Testis (tissue), 3 donors: ENCODE measurements around the gene PRAMEF18. TPM values are rescaled to one million over a fixed set of nuclear protein-coding genes. Genes with fewer than 3 reads are reported as not detected.
"Not testable (repeated sequence)": the region's sequence is repeated elsewhere in the genome, so short reads cannot be mapped to it uniquely, and the experiment has no call there.

Experiments
- DNase-seq: peaks from one replicate; pipeline ENCODE4 v3.0.0-alpha.2; 2019
- H3K27ac ChIP-seq, 2 donors: fragments of 200-600 bp; sonication (generic); one replicate each; pipeline ENCODE4 v1.5.1; 2019
- H3K27me3 ChIP-seq: fragments of 200-600 bp; sonication (generic); one replicate; pipeline ENCODE4 v1.5.1; 2019
- H3K36me3 ChIP-seq: fragments of 200-600 bp; sonication (generic); one replicate; pipeline ENCODE4 v1.5.1; 2017; ENCODE audit warnings: low read depth; ENCODE audit errors: missing control alignments
- H3K4me1 ChIP-seq: fragments of 200-600 bp; sonication (generic); one replicate; pipeline ENCODE4 v1.5.1; 2019
- H3K4me3 ChIP-seq, 2 donors: fragments of 200-600 bp; sonication (generic); one replicate each; pipeline ENCODE4 v1.5.1; 2017 to 2019
- H3K9me3 ChIP-seq: fragments of 200-600 bp; sonication (generic); one replicate; pipeline ENCODE4 v1.5.1; 2017
- POLR2A ChIP-seq: fragments of 450-650 bp; IDR thresholded peaks from one replicate; pipeline ENCODE4 v1.6.1; 2017; ENCODE audit warnings: antibody characterized with exemption, mild to moderate bottlenecking, moderate library complexity
- WGBS, 2 donors: methylation state at CpG; one replicate each; pipeline ENCODE4 v1.1.5; 2018; 5-methylcytosine and 5-hydroxymethylcytosine counted together
- intact Hi-C: fragments of 100-400 bp; cut with DNase I; formaldehyde crosslinking; loops from one replicate; pipeline ENCODE4 v1.15.1; 2023; ENCODE audit warnings: low total_unique reads
- polyA plus RNA-seq: library from polyadenylated mRNA; stranded (reverse); fragments of 350-450 nt; fragmentation: Illumina TruSeq; extraction: RNeasy Lipid Tissue Mini Kit (QIAGEN cat#74804); gene quantifications from one replicate; pipeline ENCODE4 v1.2.3, GENCODE V29; 2014; ENCODE audit warnings: low read depth, low replicate concordance; ENCODE audit not compliant: insufficient read depth
- total RNA-seq, 2 donors: library from RNA; depleted of rRNA; stranded (reverse); fragments of >200 nt; gene quantifications; one replicate each; pipeline ENCODE4 v1.2.3, GENCODE V29; 2016
- TF ChIP-seq, protein P1 (sequence below), 3 experiments: fragments of 450-650 bp in 2 of 3; fragments of 200-600 bp in 1 of 3; sonication (generic) in 1 of 3; IDR thresholded peaks; one replicate each; pipeline ENCODE4 v1.5.1; 2016 to 2019; ENCODE audit warnings: antibody characterized with exemption in 3 of 3, mild to moderate bottlenecking in 2 of 3, moderate library complexity in 1 of 3

PRAMEF18 gene
- total and polyA plus RNA-seq, 3 donors from 2014 or later, result 0.19 TPM; not detected in 2

DNA sequence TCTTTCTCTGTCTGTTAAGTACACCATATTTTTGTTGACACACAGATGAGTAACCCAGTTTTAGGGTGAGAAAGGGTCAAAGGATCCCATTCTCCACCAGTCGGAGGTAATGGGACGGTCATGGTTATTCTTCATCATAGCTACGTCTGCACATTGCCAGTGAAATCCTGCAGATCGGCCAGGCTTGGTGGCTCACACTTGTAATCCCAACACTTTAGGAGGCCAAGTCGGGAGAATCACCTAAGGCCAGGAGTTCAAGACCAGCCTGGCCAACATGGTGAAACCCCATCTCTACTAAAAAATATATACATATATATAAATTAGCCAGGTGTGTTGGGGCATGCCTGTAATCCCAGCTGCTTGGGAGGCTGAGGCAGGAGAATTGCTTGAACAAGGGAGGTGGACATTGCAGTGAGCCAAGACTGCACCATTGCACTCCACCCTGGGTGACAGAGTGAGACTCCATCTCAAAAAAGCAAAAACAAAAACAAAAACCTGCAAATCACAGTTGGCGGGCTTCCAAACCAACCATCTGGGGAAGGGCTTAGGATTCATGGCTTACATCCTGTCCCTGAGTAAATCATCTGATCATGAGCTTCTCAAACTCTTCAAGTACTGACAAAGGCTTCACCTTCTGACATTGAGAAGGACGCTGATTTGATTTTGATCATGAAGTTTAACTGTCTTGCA is 5.3 kb upstream of the PRAMEF18 start:
- H3K9me3 ChIP-seq, H3K27me3 ChIP-seq, DNase-seq, H3K36me3 ChIP-seq, H3K27ac ChIP-seq, intact Hi-C loops, H3K4me1 ChIP-seq, H3K4me3 ChIP-seq: not testable (repeated sequence)
- WGBS, 2 donors, result 78 to 83% methylated on average over 7 of the region's 7 CpGs

DNA sequence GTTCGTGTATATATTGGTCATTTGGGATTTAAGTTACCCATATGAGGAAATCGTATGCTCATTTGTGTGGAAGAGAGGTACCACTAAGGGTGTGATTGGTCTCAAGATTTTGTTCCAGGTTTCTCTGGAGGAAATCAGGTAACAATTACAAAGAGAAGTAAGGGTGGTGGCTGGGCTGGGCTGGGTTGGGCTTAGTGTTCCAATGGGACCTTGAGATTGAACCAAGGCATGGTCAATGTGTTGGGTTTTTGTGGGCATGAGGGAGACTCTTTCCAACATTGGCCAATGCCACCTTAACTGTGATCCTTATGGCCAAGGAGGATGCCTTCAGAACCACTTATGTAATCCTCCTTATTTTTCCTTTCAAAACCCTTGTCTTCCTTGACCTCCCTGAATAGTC is 4.6 kb upstream of the PRAMEF18 start:
- H3K4me3 ChIP-seq, H3K27ac ChIP-seq, H3K36me3 ChIP-seq, H3K4me1 ChIP-seq, intact Hi-C loops, H3K27me3 ChIP-seq, DNase-seq, H3K9me3 ChIP-seq: not testable (repeated sequence)
- 78 to 86% methylated on average over 2 of the region's 2 CpGs for WGBS, 2 donors

DNA sequence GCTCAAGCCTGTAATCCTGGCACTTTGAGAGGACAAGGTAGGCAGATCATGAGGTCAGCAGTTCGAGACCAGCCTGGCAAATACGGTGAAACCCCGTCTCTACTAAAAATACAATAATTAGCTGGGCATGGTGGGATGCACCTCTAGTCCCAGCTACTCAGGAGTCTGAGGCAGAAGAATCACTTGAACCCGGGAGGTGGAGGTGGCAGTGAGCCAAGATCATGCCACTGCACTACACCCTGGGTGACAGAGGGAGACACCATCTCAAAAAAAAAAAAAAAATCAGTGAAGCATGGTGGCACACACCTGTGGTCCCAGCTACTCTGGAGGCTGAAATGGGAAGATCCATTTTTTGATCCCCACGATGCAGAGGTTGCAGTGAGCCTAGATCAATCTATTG is 4.1 kb upstream of the PRAMEF18 start:
- H3K4me3 ChIP-seq, H3K36me3 ChIP-seq, H3K4me1 ChIP-seq, DNase-seq, H3K27ac ChIP-seq, H3K9me3 ChIP-seq, H3K27me3 ChIP-seq, intact Hi-C loops: not testable (repeated sequence)
- 77 to 78% methylated on average over 5 of the region's 5 CpGs for WGBS, 2 donors

DNA sequence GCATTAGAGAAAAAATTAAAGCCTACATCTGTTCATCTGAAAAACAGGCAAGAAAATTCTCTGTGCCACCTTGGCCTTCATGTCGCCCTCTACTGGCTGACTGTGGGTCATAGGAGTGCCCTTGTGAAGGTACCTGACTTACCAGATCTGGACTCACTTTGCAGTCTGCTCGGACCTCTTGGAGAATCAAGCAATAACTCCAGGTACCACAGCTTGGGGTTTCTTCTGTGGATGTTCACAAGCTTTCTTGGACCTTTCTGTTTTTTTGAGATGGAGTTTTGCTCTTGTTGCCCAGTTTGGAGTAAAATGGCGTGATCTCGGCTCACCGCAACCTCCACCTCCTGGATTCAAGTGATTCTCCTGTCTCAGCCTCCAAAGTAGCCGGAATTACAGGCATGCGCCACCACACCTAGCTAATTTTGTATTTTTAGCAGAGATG is 2.4 kb upstream of the PRAMEF18 start:
- H3K36me3 ChIP-seq, result no peaks in the 10 kb centered on the region
- H3K9me3 ChIP-seq, result no peaks in the 10 kb centered on the region
- H3K4me3 ChIP-seq, result no peak overlapping the region
- 86% methylated on average over 7 of the region's 7 CpGs for WGBS, 2 donors
- intact Hi-C loops, result no loop called here
- no peak overlapping the region for H3K27ac ChIP-seq
- no peaks in the 10 kb centered on the region for H3K27me3 ChIP-seq
- no peak for TF ChIP-seq POLR2A
- TF ChIP-seq, protein P1, sequence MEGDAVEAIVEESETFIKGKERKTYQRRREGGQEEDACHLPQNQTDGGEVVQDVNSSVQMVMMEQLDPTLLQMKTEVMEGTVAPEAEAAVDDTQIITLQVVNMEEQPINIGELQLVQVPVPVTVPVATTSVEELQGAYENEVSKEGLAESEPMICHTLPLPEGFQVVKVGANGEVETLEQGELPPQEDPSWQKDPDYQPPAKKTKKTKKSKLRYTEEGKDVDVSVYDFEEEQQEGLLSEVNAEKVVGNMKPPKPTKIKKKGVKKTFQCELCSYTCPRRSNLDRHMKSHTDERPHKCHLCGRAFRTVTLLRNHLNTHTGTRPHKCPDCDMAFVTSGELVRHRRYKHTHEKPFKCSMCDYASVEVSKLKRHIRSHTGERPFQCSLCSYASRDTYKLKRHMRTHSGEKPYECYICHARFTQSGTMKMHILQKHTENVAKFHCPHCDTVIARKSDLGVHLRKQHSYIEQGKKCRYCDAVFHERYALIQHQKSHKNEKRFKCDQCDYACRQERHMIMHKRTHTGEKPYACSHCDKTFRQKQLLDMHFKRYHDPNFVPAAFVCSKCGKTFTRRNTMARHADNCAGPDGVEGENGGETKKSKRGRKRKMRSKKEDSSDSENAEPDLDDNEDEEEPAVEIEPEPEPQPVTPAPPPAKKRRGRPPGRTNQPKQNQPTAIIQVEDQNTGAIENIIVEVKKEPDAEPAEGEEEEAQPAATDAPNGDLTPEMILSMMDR (IDR thresholded peaks at IDR 0.05), result peak in 1 of 3 experiments; percentile 22
- no peaks in the 10 kb centered on the region for H3K4me1 ChIP-seq
- DNase-seq, result peak; percentile 63

DNA sequence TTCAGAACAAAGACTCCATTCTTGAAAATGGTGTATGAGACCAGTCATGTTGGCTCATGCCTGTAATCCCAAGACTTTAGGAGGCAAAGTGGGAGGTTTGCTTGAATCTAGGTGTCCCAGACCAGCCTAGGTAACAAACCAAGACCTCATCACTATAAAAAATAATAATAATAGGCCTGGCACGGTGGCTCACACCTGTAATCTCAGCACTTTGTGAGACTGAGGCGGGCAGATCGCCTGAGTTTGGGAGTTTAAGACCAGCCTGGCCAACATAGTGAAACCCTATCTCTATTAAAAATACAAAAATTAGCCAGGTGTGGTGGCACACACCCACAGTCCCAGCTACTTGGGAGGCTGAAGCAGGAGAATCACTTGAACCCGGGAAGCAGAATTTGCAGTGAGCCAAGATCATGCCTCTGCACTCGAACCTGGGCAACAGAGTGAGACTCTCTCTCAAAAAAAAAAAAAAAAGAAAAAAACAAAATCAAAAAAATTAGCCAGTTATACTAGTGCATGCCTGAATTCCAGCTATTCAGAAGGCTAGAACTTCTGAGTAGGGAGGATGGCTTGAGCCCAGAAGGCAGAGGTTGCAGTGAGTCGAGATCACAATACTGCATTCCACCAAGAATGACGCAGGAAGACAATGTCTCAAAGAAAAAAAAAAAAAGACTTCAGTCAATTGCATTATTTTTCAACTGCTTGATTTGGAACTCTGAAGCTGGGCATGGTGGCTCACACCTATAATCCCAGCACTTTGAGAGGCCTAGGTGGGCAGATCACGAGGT is 1.5 kb upstream of the PRAMEF18 start:
- H3K36me3 ChIP-seq, DNase-seq, intact Hi-C loops, H3K9me3 ChIP-seq, H3K27ac ChIP-seq, H3K4me1 ChIP-seq, H3K4me3 ChIP-seq, H3K27me3 ChIP-seq: not testable (repeated sequence)
- 88 to 91% methylated on average over 8 of the region's 8 CpGs for whole genome bisulfite sequencing, 2 donors

DNA sequence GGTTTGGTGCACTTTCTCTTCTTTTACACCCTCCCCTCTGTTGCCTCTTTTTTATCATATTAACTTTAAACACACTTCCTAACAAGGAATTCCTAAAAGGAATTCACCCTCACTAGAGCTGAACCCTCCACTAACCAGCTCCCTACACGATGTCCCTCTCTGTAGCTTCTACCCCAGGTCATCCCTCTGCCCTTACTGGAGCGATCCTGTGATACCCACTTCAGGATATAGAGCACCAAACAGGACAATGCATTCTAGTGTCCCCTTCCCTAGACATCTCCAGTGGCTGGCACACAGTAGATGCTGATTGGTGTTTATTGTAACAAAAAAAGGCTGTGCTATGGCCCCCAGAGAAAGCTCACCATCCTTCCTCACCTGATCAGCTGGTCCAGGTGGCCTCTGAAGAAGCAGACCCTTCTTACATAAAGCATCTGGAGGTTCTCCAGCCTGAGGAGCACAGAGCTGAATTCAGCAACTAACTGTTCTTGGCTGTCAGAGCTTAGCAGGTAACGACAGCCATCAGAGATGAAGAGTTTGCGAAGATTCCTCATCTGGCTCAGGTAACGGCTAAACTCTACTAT is 1.4 kb downstream of the PRAMEF18 start:
- H3K27ac ChIP-seq, result no peak overlapping the region
- intact Hi-C loops, result no loop called here
- no peaks in the 10 kb centered on the region for H3K36me3 ChIP-seq
- no peaks in the 10 kb centered on the region for H3K9me3 ChIP-seq
- no peak for DNase-seq
- H3K4me3 ChIP-seq, result no peak overlapping the region
- TF ChIP-seq POLR2A, result no peak
- TF ChIP-seq, protein P1 (IDR thresholded peaks at IDR 0.05), result no peak
- H3K27me3 ChIP-seq, result no peaks in the 10 kb centered on the region
- WGBS, 2 donors, result 80% methylated on average over 5 of the region's 5 CpGs
- no peaks in the 10 kb centered on the region for H3K4me1 ChIP-seq

GRCh38 chr1:13222788-13223187 is 3.2 kb downstream of the PRAMEF18 start:
- DNase-seq, H3K4me3 ChIP-seq, H3K27me3 ChIP-seq, H3K36me3 ChIP-seq, H3K27ac ChIP-seq, intact Hi-C loops, H3K4me1 ChIP-seq, H3K9me3 ChIP-seq: not testable (repeated sequence)
- WGBS, 2 donors, result no CpG with 5 or more reads among the region's 4 CpGs

DNA sequence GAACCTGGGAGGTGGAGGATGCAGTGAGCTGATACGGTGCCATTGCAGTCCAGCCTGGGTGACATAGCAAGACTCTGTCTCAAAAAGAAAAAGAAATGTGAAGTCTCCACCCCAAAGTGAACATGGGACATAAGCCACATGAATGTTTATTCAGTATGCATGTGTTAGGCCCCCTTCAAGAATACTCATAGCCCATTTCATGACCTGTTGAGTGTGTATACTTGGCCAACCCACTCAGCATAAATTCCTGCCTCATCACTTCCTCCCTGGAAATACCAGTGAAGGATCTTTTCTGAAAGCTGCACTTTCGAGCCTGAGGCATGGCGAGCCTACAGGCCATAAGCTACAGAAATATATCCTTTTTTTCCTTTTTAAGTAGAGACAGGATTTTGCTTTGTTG is 6.8 kb downstream of the PRAMEF18 start:
- H3K4me3 ChIP-seq, H3K27me3 ChIP-seq, DNase-seq, intact Hi-C loops, H3K36me3 ChIP-seq, H3K4me1 ChIP-seq, H3K27ac ChIP-seq, H3K9me3 ChIP-seq: not testable (repeated sequence)
- WGBS, 2 donors, result no CpG with 5 or more reads among the region's 3 CpGs

DNA sequence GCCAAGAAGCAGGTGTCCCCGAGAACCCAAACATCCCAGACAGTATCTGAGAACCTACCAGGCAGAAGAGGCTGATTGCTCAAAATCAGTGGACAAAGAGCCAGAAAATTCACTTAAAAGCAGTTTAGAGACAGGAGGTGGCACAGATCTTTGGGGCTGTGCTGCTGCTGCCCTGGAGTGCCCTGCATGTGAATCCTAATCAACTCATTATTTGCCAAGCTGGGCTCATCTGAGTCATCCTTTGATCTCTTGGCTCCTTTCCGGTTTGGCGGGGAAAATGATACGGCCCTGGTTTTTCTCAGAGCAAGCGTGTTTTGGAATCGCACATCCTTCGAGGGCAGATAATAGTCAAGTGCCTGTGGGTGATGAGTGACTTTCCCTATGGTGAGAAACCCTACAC is 9.3 kb downstream of the PRAMEF18 start:
- H3K4me3 ChIP-seq, intact Hi-C loops, H3K9me3 ChIP-seq: not testable (repeated sequence)

DNA sequence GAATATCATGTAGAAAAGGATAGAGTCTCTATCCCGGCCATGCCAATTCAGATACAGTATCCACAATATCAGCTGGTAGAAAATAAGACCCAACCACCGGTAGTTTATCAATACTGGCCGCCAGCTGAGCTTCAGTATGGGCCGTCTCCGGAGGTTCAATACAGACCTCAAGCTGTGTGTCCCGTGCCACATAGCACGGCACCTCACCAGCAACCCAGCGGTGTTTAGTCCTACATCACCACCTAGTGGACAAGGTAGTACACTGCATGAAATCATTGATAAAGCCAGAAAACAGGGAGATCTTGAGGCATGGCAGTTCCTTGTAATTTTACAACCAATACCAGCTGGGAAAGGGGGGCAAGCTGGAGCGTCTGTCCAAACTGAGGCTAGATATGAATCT is 17.2 kb downstream of the PRAMEF18 start:
- H3K27me3 ChIP-seq, H3K36me3 ChIP-seq, H3K27ac ChIP-seq, DNase-seq, intact Hi-C loops, H3K9me3 ChIP-seq, H3K4me3 ChIP-seq, H3K4me1 ChIP-seq: not testable (repeated sequence)
- no CpG with 5 or more reads among the region's 9 CpGs for WGBS, 2 donors

More for the DNA sequence above, 9.3 kb downstream of the PRAMEF18 start:
- not testable (repeated sequence) for H3K4me1 ChIP-seq, H3K36me3 ChIP-seq, H3K27ac ChIP-seq, DNase-seq, H3K27me3 ChIP-seq
- WGBS, 2 donors, result no CpG with 5 or more reads among the region's 7 CpGs
